H54 (cell line): ENCODE measurements around the gene POP4.

Experiments used
- DNase-seq: peaks from one replicate; pipeline ENCODE4 v3.0.0; 2011; ENCODE audit warnings: low spot score, mixed read lengths; ENCODE audit not compliant: insufficient read length
- FAIRE-seq: peaks from 3 replicates; lab custom pipeline; 2011; peaks lifted over from hg19 to GRCh38; lab: Jason Lieb, UNC
- POLR2A ChIP-seq: IDR thresholded peaks from 2 replicates; pipeline ENCODE4 v1.6.1; 2011; ENCODE audit warnings: low read depth, mild to moderate bottlenecking, low read length

POP4 gene

GRCh38 chr19:29610574-29611271 lies 4.6 kb downstream of the POP4 start:
- DNase-seq (peak; percentile 87), FAIRE-seq (peak; percentile 67)
- no peak for TF ChIP-seq POLR2A

GRCh38 chr19:29612121-29612520 lies 6.0 kb downstream of the POP4 start:
- FAIRE-seq (no peak), DNase-seq (no peak)
- no peak for TF ChIP-seq POLR2A

GRCh38 chr19:29612801-29613595 lies 6.9 kb downstream of the POP4 start:
- DNase-seq (no peak), FAIRE-seq (no peak)
- TF ChIP-seq POLR2A, result no peak

DNA sequence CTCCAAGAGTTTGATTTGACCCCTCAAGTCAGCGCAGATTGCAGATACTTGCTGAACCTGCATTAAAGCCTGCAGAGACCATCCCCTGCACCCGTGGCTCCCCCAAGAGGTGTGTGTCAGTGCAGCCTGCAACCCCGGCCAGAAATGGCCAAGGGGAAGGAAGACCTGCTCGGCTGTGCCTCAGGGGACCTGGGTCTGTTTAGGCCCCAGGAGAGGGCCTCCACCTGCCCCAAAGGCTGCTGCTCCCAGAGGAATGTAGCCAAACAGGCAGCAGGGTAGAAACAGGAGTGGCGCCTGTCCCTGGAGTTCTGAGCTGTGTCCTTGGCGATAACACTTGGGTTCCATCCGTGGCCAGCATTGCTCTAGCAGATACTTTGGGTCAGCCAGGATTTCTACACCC lies 8.0 kb downstream of the POP4 start:
- no peak for FAIRE-seq
- no peak for TF ChIP-seq POLR2A
- no peak for DNase-seq

GRCh38 chr19:29614780-29615179 lies 8.7 kb downstream of the POP4 start:
- DNase-seq, result no peak
- FAIRE-seq, result no peak
- TF ChIP-seq POLR2A, result no peak

GRCh38 chr19:29615891-29616425 lies 9.9 kb downstream of the POP4 start:
- DNase-seq (no peak), FAIRE-seq (no peak)
- no peak for TF ChIP-seq POLR2A

DNA sequence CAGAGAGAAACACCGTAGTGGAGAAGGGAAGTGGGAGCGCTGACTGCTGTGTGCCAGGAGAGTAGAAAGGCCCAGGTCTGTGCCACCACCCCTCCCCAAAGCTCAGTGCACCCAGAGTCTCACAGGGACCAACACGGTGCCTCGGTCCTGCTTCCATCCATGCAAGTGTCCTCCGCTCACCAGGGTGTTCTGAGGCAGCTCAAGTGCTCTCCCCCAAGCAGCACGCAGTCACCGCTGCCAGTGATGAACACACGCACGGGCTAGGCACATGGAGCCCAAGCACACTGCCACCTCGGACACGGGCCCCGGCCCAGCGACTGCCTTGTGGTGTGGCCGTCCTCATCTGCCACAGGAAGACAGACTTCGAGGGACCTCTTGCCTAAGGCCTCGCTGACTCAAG lies 10.5 kb downstream of the POP4 start:
- no peak for FAIRE-seq
- no peak for DNase-seq
- no peak for TF ChIP-seq POLR2A

- DNase-seq (no peak), FAIRE-seq (no peak)
- TF ChIP-seq POLR2A, result no peak
These were observed 11.5 kb downstream of the POP4 start for GRCh38 chr19:29617366-29618266.

- no peak for TF ChIP-seq POLR2A
- FAIRE-seq (no peak), DNase-seq (no peak)
These were observed 12.4 kb downstream of the POP4 start for GRCh38 chr19:29618434-29618833.

GRCh38 chr19:29618871-29619270 lies 12.8 kb downstream of the POP4 start:
- DNase-seq (no peak), FAIRE-seq (no peak)
- TF ChIP-seq POLR2A, result no peak

GRCh38 chr19:29620931-29621351 lies 14.9 kb downstream of the POP4 start:
- TF ChIP-seq POLR2A, result no peak
- FAIRE-seq (no peak), DNase-seq (no peak)

DNA sequence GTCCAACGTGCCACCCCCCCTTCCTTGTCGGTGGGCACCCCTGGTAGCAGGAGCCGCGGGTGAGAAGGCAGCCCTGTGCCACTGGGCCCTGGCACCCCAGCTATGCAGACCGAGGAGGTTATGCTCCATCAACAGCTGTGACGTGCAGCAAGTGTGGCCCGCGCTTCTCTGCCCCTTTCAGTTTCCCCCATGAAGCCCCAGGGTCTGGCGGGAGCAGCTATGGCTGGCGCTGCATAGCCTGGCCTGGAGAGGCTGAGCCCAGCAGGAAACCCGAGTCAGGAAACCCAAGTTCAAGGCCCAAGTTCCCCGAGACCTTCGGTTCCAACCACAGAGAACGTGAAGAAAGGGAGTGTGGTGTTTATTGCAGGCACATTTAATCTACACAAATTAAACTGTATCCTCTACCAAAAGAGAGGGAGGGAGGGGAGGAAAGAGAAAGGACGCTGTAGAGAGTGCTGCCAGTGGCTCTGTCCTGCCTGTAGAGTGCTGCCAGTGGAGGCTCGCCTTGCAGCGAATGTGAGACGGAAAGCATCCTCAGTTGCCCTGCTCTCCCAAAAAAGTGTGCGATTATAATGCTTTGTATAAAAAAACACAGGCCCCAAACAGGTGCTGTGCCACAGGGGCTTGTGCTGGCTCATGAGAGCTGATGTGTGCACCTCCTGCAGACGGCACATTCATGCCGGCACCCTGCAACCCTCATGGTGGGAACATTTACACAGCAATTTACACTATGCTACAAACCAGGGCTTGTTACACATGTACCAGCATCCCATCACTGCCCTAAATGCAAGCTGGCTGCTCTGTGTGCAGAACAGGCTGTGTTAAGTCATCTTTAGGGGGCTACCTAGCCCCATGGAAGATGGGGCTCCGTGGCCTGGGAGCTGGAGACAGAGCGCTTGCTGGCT lies 16.3 kb downstream of the POP4 start:
- FAIRE-seq, result no peak
- no peak for TF ChIP-seq POLR2A
- DNase-seq, result no peak
